Activated CD4-positive, CD25-positive, alpha-beta regulatory T cell treated with anti-CD3 and anti-CD28 coated beads, Interleukin-2, amount 50 U/mL, for 16 hours (primary cell): ENCODE data around the gene DMD.

Experiments used
- DNase-seq: peaks from one replicate; pipeline ENCODE4 v3.0.0-alpha.2; 2020; ENCODE audit warnings: low read depth, low spot score

Gene DMD

DNA sequence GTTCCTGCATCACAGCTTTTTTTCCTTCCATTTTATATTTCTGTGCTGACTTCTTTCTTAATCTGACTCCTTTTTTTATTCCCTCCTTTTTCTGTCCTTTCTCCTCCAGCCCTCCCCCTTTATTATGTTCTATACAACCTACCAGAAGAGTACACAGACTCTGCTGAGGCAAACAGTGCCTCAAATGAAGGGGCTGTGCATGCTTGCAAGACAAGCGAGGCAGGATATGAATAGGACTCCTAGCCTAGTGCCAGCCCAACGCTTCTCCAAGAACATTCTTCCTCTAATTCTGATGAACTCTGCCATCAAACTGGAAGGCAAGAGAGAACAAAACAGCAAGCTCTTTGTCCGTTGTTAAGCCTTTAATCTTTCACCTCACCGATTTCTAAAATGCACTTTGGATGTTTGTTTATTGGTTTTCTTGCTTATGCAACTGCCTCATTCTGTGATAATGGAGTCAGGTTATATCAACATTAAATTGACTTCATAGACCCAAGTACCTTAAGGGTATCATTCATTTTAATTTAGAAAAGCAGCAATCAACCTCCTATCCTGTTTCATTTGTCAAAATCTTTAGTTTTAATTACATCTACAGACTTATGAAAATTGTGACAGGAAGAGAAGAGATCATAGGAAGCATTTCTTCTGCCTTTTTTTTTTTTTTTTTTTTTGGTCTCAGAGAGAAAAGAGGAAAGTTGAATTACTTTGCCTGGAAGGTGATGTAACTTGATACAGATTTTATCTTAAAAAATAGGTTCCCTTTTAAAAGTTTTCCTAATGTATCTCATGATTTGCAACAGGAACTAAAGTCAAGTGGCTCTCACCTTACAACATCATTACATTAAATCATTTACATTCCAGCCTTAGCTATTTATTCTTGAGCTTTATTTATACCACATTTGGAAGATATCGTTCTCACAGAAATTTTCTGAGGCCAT is 1854.8 kb downstream of the DMD start:
- DNase-seq, result no peak

DNA sequence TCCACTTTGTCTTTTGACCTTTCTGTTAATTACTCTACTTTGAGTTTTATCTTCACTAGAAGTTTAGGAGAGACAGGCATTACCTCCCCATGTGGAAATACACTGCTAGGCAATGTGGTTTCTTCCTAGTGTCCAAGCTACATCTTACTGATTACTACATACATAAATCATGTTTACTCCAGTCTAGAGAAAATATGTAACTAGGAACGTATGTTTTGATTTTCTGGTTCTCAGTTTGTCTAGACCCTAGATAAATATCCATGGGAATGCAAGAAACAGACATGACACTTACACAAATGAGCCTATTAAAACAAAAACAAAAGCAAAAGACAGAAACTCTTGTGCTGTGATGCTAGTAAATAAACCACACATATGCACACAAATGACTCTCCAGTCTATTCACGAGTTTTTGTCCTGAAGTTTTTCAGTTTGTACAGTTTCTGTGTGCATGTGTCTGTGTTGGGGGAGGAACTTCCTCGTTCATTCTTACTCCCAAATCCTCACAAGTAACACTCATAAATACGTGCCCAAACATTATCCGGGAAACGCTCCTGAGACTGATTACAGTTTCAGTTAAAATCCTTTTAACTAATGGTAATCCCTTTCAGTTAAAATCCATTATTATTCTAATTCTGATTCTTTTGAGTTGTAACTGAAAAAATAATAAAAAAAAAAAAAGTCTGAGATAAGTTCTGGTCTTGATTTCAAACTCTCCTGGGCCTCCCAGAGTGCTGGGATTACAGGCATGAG is 1856.0 kb downstream of the DMD start:
- DNase-seq, result no peak

DNA sequence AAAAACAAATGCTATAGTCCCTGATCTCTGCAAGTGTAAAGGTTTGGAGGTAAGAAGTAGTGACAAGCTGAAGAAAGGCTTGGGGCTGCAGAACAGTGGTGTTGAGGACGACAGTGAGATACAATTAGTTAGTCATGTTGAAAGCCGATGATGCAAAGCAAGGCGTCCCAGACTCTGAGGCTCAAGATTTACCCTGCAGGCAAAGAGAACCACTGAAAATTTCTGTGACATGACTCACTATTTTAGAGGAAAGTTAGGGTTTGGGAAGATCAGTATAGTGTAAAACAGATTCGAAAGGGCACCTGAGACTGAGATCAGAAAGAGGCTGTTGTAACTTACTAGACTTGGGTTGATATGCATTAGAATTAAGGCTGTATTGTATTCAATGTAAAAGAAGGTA is 1858.3 kb downstream of the DMD start:
- DNase-seq, result no peak

DNA sequence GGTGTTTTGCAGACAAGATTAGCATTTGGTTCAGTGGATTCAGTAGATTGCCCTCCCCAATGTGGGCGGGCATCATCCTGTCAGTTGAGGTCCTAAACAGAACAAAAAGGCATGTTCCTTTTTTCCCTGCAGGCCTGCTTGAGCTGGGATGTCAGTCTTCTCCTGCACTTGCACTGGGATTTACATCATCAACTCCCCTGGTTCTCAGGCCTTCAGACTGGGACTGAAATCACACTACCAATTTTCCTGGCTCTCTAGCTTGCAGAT is 1860.6 kb downstream of the DMD start:
- DNase-seq, result no peak

DNA sequence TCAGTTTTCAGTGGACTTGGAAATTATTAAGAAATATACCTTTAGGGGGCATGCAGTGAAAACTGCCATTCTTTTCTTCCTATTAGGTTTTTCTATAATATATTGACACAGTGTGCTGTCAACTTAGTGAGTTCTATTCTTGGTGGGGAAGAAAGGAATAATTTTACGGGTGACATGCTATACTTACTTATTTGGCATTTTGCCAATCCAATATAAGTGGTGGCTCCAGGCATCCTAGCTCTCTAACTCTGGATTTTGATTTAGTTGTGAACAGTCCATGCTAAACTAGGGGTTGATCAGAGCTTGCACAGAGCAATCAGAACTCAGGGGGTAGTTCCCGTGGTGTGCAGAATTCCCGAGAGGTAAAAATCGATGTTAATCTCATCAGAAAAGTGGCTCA is 1861.8 kb downstream of the DMD start:
- DNase-seq, result no peak

- DNase-seq, result no peak
These were observed 1870.8 kb downstream of the DMD start for GRCh38 chrX:31340587-31340986.

- no peak for DNase-seq
These were observed 1872.4 kb downstream of the DMD start for GRCh38 chrX:31338991-31339350.

DNA sequence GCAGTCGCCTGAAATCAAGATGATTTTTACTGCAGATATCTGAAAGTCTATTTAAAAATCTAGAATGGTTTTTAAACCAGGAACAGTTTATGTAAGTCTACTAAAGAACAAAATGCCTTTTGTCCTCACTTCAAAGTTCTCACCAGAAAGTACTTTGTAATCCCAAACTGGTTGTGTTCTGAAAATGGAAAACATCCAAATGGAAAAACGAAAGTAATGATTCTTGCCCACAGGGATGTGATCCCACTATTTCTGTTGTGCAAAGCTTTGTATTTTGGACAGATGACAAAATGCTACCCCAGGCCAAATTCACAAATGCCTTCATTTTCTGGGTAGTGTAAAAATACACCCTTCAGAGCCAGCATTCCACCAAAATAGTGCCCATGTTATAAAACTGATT is 1874.0 kb downstream of the DMD start:
- DNase-seq, result no peak

- no peak for DNase-seq
These were observed 1874.9 kb downstream of the DMD start for GRCh38 chrX:31336419-31336818.

DNA sequence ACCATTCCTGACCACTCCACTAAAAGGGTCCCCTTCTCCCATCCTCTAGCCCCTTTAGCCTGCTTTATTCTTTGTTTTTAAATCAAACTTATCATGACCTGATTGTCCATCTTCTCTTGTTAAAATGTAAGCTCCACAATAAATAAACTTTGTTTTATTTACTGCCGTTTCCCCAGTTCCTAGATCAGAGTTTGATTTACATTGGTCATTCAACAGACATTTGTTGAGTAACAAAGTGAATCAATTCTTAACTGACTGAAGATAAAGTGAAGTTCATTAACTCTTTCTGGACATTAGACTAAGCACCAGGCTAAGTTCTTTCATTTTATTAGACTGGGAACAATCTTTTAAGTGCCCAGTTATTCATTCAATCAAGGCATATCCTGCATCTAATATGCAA is 1876.4 kb downstream of the DMD start:
- no peak for DNase-seq

DNA sequence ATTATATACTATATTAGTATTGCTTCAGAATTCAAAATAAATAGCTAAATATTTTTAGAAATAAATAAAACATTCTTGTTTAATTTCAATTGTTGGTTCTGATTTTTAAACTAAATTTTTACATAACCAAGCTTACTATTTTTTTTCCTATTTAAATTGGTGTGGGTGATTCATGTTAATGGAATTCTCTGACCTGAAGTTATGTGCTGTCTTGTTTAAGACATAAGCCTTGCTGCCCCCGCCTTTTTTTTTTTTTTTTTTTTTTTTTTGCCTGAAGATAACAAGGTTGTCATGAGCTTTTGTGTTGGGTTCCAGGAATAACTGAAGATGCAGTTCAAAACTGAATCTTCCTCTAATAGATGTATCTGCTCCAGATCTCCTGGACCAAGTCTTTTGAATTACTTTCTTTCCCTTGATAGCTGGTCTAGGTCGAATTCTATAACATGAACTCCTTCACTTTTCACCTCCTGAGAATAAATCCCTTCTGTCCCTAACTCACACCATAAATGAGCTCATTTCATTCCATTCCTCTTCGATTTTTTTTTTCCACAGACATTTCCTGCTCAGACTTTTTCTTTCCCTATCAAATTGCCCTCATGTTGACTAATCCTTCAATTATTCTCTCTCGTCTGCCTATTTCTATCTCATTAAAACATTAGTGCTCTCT is 1878.1 kb downstream of the DMD start:
- no peak for DNase-seq

DNA sequence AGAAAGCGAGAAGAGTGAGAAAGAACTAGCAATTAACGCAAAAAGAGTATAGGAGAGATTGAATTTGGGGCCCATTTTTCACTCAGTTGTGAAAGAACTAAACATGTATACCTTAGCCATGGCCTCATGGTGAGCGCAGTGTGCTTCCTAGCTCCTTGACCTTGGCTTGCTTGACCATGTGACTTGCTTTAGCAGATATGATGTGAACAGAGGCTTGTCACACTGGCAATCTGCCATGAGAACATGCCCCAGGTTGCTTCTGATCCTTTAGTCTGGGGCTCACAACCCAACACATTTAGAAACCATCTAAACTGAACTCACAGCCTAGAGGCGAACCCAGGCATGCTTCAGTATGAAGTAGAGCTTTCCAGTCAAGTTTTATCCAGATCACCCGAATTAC is 1879.4 kb downstream of the DMD start:
- no peak for DNase-seq

GRCh38 chrX:31331015-31331414 is 1880.3 kb downstream of the DMD start:
- no peak for DNase-seq

- no peak for DNase-seq
These were observed 1882.1 kb downstream of the DMD start for GRCh38 chrX:31329298-31329697.

GRCh38 chrX:31323658-31324057 is 1887.7 kb downstream of the DMD start:
- DNase-seq, result no peak

GRCh38 chrX:31320740-31321139 is 1890.6 kb downstream of the DMD start:
- no peak for DNase-seq

DNA sequence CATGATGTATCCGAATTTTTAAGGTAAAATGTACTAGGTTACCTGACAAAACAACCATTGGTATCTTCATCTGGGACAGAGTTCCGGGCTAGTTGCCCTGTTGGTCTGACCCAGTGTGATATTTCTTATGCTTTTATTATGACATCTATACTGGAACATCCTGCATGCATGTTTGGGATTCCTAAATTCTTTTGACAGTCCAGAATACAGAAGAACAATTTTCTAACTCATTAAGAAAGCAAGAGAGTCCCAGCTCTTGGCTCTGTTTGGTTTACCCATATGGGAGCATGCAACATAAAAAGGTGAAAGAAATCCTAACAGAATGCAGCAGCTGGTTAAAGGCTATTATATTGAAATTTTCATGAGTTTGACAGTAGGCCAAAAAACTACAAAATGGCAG is 1891.8 kb downstream of the DMD start:
- DNase-seq, result no peak

DNA sequence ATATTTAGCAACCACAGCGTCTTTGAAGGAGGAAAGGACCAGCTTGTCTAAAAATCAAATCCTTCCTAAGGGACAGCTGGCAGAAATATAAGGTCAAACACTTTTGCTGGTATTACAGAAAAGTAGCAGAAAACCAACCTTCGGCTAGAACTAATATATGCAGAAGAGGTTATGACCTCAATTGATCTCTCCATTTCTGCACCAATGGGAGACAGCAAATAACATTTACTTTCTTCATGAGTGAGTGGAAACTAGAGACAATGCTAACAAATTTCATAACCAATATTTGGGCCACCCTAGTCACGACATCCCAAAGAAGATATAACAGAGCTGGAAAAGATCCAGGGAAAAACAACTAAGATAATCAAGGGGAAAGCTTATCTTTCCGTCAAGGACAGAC is 1892.5 kb downstream of the DMD start:
- DNase-seq, result no peak

DNA sequence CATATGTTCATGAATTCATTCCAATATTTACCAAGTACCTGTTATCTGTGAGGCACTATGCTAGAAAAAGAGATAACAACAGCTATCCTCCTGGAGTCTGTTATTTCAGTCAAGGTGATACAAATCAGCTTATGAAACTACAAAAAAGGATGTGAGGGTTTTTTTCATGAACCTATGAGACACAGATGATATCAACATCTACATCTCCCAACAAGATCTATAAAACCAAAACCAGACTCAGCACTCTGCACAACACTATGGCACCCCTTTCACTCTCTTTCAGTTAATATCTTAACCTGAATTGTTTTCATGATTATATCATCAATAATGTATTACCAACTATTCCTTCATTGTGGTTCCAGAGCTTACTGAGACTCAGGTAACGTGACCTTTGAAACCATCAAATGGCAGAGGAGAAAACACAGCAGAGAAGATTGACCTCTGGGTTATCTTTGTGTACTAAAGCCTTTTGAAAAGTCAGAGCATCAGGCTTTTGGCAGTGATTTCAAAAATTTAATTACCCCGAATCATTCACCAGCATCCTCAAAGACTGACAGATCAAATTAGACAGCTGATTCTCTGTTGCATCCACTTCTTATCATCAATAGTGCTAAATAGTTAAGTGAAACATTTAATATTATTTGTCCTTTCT is 1894.9 kb downstream of the DMD start:
- DNase-seq, result no peak

GRCh38 chrX:31314921-31315320 is 1896.4 kb downstream of the DMD start:
- no peak for DNase-seq

DNA sequence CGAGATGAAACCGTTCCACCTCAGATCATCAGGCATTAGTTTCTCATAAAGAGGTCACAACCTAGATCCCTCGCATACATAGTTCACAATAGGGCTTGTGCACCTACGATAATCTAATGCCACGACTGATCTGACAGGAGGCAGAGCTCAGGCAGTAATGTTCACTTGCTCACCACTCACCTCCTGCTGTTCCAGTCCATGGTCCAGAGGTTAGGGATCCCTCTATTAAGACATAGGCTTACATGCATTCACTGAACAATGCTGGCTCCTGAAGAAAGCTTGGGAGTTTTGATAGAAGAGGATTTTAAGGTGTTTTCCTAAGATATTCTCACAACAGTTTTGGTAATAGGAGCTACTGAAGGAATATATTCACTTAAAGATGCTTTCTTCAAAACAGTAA is 1903.4 kb downstream of the DMD start:
- DNase-seq, result no peak

DNA sequence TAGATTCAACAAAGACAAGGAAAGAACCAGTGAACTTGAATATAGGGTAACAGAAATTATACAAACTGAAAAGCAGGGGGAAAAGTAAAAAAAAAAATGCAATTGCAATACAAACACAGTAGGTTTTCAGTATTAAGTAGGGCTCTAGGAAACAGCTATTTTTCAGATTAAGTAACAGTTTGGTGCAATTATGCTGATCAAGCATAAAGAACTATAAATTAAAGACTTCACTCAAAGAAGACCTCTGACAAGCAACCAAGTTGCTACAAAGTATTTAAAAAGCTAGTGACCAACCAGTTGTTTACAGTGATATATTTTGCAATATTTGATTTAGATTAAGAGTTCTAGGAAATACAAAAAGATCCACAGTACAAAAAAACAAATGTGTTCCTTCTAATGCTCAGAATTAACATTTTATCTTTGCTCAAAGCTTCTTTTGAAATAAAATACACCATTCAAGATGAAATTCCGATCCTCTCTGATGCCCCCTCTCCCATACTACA is 1908.7 kb downstream of the DMD start:
- DNase-seq, result no peak
